ENCODE data around the gene CELA1.
A peak's percentile ranks its signal among the peaks of the same experiment; 100 is the strongest.

CELA1 gene

GRCh38 chr12:51360315-51360714 lies 13.8 kb upstream of the CELA1 start:
- DNase-seq (ENCODE audit: extremely low read depth, low read depth): no peak
- no peak for TF ChIP-seq CTCF (IDR thresholded peaks at IDR 0.05; ENCODE audit: low read depth, low read length, missing control alignments)
- H3K4me3 ChIP-seq (replicated peaks; ENCODE audit: low read depth, low read length): no peak overlapping the region

DNA sequence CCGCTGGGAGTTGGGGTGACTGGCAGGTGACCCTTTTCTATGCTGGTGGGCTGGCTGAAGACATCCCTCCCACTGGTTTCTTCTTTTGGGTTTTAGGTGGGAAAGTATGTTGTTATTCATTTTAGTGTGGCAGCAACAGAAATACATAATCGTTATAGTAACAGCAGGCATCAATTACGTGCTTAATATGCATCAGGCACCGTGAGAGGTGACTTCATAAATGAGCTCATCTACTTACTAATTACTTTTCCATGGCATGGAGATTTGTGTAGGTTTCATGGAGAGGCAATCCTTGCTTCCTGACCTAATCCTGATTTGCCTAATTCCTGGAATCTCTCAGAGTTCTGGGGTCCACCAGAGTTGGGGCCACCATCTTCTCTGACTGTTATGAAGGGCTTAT lies 13.4 kb upstream of the CELA1 start:
- TF ChIP-seq CTCF (IDR thresholded peaks at IDR 0.05; ENCODE audit: low read depth, low read length, missing control alignments): no peak
- DNase-seq (ENCODE audit: extremely low read depth, low read depth): no peak

DNA sequence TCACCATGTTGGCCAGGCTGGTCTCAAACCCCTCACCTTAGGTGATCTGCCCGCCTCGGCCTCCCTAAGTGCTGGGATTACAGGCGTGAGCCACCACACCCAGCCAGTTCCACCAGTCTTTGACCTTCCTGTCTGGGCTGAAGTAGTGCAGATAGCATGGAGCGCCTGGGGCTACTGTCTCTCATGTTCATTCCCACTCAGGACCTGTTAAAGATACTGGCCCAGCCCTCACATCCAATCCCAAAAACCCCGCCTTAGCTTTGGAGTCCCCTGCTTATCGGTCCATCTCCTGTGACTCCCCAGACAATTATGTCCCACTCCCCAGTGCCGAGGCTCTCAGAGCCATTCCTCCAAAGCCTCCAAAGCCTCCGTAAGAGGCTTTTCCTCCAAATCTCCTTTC lies 12.0 kb upstream of the CELA1 start:
- H3K4me3 ChIP-seq (replicated peaks; ENCODE audit: low read depth, low read length): no peak overlapping the region
- DNase-seq (ENCODE audit: extremely low read depth, low read depth): no peak
- TF ChIP-seq CTCF (IDR thresholded peaks at IDR 0.05; ENCODE audit: low read depth, low read length, missing control alignments): no peak

More for the DNA sequence above, 13.4 kb upstream of the CELA1 start:
- H3K4me3 ChIP-seq (replicated peaks; ENCODE audit: low read depth, low read length): no peak overlapping the region

DNA sequence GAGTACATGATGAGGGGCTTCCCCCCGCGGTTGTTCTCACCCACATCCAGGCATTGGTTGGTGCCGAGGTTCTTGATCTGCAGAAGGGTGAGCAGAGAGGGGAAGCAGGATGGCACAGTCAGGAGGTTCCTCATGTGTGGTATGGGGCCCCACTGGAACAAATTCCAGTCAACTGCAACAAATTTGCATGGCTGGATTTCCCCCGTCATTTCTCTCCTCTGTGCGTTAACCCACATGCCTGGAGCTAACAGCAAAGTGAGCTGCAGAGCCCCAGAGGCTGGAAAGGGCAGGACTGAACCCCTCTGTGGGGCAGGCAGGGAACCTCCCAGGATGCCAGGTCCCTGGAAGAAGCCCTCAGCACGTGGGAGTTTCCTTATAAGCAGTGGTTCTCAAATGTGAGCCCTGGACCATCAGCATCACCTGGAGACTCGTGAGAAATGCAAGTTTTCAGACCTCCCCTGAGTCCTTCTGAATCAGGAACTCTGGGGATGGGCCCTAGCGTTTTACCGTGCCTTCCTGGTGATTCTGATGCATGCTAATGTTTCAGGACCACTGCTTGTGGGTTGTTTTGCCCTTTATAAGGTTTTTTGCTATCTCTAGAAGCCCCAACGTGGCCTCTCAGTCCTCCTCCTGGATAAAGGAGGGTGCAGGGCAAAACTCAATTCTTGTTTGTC lies 11.0 kb upstream of the CELA1 start:
- no peak for TF ChIP-seq CTCF (IDR thresholded peaks at IDR 0.05; ENCODE audit: low read depth, low read length, missing control alignments)
- no peak for DNase-seq (ENCODE audit: extremely low read depth, low read depth)
- H3K4me3 ChIP-seq (replicated peaks; ENCODE audit: low read depth, low read length): no peak overlapping the region

DNA sequence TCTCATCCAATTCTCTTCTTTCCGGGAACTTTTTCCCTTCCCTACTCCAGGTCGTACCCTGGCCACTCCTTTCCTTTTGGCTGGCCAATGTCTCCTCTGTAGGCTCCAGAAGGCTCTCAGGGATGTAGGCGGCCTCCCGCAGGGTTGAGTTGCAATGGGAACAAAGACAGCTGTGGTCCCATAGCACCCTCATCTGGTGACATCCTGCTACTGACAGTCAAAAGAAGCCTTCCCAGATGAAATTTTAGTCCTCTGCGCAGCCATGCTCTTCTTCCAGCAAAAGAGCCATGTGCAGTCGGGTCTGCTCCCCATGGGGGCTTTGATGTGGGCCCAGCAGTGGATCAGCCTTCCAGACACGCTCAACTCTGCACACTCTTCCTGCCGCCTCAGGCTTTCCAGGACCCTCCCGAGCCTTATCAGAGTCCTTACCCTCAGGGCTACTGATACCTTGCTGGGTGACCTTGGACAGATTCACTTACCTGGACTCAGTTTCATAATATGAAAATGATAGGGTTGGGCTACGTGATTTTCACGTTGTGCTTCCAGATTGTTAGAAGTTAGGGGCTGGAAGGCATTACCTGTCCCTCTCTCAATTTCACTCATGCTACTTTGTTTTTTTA lies 5.5 kb upstream of the CELA1 start:
- no peak overlapping the region for H3K4me3 ChIP-seq (replicated peaks; ENCODE audit: low read depth, low read length)
- no peak for DNase-seq (ENCODE audit: extremely low read depth, low read depth)
- peak; percentile 74 for TF ChIP-seq CTCF (IDR thresholded peaks at IDR 0.05; ENCODE audit: low read depth, low read length, missing control alignments)

DNA sequence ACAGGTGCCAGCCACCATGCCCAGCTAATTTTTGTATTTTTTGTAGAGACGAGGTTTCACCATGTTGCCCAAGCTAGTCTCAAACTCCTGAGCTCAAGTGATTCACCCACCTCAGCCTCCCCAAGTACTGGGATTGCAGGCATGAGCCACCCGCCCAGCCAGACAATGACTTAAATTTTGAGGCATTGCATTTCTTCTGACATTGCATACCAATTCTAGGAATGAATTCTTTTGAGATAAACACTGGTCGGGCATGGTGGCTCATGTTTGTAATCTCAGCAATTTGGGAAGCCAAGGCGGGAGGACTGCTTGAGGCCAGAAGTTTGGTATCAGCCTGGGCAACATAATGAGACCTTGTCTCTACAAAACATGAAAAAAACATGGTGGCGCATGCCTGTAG lies 2.5 kb upstream of the CELA1 start:
- no peak overlapping the region for H3K4me3 ChIP-seq (replicated peaks; ENCODE audit: low read depth, low read length)
- TF ChIP-seq CTCF (IDR thresholded peaks at IDR 0.05; ENCODE audit: low read depth, low read length, missing control alignments): no peak
- no peak for DNase-seq (ENCODE audit: extremely low read depth, low read depth)

All from HFF-Myc (cell line).